PC-9 (cell line): ENCODE results near the gene IGDCC3.

Experiments
- EZH2 ChIP-seq: fragments of 200-600 bp; sonication (generic); IDR thresholded peaks from 2 replicates; pipeline ENCODE4 v1.8.0; 2017; ENCODE audit warnings: antibody characterized with exemption, low read depth
- TF ChIP-seq, protein P1 (sequence below): fragments of 200-600 bp; sonication (generic); conservative IDR thresholded peaks from 2 replicates; pipeline ENCODE4 v1.6.1; 2017; ENCODE audit warnings: mixed run types, antibody characterized with exemption, mild to moderate bottlenecking, moderate library complexity

DNA sequence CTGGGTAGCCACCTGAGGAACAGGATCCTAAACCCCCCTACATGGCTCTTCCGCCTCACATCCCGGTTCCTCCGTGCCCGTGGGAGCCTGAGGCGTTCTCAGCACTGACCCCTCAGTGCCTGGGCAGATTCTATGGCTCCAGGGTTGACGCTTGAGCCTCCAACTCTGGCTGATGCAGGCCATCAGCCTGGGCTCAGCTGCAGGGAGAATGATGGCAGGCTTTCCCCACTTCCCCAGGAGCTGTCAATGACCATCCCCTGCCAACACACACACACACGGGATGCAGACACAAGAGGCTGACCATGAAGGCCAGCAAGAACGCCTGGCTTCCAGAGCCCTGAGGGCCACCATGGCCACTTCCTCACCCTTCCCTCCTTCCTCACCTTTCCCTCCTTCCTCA lies 15.8 kb upstream of the IGDCC3 start:
- TF ChIP-seq EZH2 = no peak
- TF ChIP-seq, protein P1, sequence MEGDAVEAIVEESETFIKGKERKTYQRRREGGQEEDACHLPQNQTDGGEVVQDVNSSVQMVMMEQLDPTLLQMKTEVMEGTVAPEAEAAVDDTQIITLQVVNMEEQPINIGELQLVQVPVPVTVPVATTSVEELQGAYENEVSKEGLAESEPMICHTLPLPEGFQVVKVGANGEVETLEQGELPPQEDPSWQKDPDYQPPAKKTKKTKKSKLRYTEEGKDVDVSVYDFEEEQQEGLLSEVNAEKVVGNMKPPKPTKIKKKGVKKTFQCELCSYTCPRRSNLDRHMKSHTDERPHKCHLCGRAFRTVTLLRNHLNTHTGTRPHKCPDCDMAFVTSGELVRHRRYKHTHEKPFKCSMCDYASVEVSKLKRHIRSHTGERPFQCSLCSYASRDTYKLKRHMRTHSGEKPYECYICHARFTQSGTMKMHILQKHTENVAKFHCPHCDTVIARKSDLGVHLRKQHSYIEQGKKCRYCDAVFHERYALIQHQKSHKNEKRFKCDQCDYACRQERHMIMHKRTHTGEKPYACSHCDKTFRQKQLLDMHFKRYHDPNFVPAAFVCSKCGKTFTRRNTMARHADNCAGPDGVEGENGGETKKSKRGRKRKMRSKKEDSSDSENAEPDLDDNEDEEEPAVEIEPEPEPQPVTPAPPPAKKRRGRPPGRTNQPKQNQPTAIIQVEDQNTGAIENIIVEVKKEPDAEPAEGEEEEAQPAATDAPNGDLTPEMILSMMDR = no peak
